Daoy (cell line): ENCODE results near the gene SAA2. TPM values are rescaled to one million over a fixed set of nuclear protein-coding genes. Genes with fewer than 3 reads are reported as not detected.
"Not testable (repeated sequence)": the region's sequence is repeated elsewhere in the genome, so short reads cannot be mapped to it uniquely, and the experiment has no call there.

ENCODE experiments used
- DNase-seq: peaks from one replicate; pipeline ENCODE4 v3.0.0-alpha.2; 2015; ENCODE audit warnings: low read depth
- total RNA-seq: library from RNA; depleted of rRNA; stranded (reverse); fragments of >200 nt; shearing (Covaris generic); gene quantifications from 2 replicates; pipeline ENCODE4 v1.2.3, GENCODE V29; 2014; rRNA removed

Gene SAA2
- 3.0 TPM in 1 of 2 replicates, not detected in the other for total RNA-seq

GRCh38 chr11:18248561-18248960 is at the start of gene SAA2:
Gene SAA2 (minus strand): TSS chr11:18248668. CDS start chr11:18248011, 657 bp downstream.
- peak; percentile 31 for DNase-seq

GRCh38 chr11:18295316-18295715 is 46.8 kb upstream of the SAA2 start:
- no peak for DNase-seq

- DNase-seq = no peak
These were observed 46.4 kb upstream of the SAA2 start for GRCh38 chr11:18294862-18295261.

GRCh38 chr11:18288911-18289310 is 40.4 kb upstream of the SAA2 start:
- no peak for DNase-seq

- no peak for DNase-seq
These were observed 37.4 kb upstream of the SAA2 start for GRCh38 chr11:18285841-18286240.

- no peak for DNase-seq
These were observed 34.2 kb upstream of the SAA2 start for GRCh38 chr11:18282626-18283025.

- DNase-seq = no peak
These were observed 32.1 kb upstream of the SAA2 start for GRCh38 chr11:18280438-18281045.

- no peak for DNase-seq
These were observed 29.2 kb upstream of the SAA2 start for GRCh38 chr11:18277565-18278271.

- DNase-seq = no peak
These were observed 22.7 kb upstream of the SAA2 start for GRCh38 chr11:18271206-18271605.

GRCh38 chr11:18270102-18270501 is 21.6 kb upstream of the SAA2 start:
- DNase-seq = no peak

- not testable (repeated sequence) for DNase-seq
These were observed 20.8 kb upstream of the SAA2 start for GRCh38 chr11:18269252-18269651.

GRCh38 chr11:18267335-18268133 is 19.1 kb upstream of the SAA2 start:
- not testable (repeated sequence) for DNase-seq

GRCh38 chr11:18265949-18266348 is 17.5 kb upstream of the SAA2 start, which contains the start of gene SAA1:
Gene SAA1 (plus strand): TSS chr11:18266264. CDS start chr11:18266888, 624 bp downstream.
- peak; percentile 24 for DNase-seq

- no peak for DNase-seq
These were observed 16.4 kb upstream of the SAA2 start for GRCh38 chr11:18264677-18265555.

- DNase-seq = no peak
These were observed 15.6 kb upstream of the SAA2 start for GRCh38 chr11:18264035-18264434.

- DNase-seq = not testable (repeated sequence)
These were observed 14.3 kb upstream of the SAA2 start for GRCh38 chr11:18262681-18263350.

- DNase-seq = no peak
These were observed 13.3 kb upstream of the SAA2 start for GRCh38 chr11:18261721-18262120.

GRCh38 chr11:18259259-18259658 is 10.8 kb upstream of the SAA2 start:
- no peak for DNase-seq

GRCh38 chr11:18254781-18255361 is 6.4 kb upstream of the SAA2 start:
- no peak for DNase-seq

- DNase-seq = no peak
These were observed 5.4 kb upstream of the SAA2 start for GRCh38 chr11:18253778-18254338.
